ENCODE measurements around the gene PLXNA4.

Gene PLXNA4

DNA sequence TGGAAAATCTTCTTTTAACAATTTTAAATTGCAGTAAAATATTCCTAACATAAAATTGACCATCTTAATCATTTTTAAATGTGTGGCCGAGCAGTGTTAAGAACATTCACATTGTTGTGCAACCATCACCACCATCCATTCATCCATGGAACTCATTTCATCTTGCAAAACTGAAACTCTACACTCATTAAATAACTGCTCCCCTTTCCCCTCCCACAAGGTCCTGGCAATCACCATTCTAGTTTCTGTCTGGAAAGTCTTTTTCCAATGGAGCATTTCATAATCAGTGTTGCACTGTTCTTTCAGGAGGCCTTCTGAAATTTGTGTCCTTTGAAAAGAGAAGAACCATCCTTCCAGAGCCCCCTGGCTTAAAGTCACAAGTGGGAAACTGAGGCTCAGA, 233.1 kb downstream of the PLXNA4 start:
- TF ChIP-seq, protein P1, sequence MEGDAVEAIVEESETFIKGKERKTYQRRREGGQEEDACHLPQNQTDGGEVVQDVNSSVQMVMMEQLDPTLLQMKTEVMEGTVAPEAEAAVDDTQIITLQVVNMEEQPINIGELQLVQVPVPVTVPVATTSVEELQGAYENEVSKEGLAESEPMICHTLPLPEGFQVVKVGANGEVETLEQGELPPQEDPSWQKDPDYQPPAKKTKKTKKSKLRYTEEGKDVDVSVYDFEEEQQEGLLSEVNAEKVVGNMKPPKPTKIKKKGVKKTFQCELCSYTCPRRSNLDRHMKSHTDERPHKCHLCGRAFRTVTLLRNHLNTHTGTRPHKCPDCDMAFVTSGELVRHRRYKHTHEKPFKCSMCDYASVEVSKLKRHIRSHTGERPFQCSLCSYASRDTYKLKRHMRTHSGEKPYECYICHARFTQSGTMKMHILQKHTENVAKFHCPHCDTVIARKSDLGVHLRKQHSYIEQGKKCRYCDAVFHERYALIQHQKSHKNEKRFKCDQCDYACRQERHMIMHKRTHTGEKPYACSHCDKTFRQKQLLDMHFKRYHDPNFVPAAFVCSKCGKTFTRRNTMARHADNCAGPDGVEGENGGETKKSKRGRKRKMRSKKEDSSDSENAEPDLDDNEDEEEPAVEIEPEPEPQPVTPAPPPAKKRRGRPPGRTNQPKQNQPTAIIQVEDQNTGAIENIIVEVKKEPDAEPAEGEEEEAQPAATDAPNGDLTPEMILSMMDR (IDR thresholded peaks at IDR 0.05; ENCODE audit: insufficient read depth, low read length): no peak
- TF ChIP-seq GABPA (IDR thresholded peaks at IDR 0.05; ENCODE audit: low read depth): no peak
- TF ChIP-seq, protein P2, sequence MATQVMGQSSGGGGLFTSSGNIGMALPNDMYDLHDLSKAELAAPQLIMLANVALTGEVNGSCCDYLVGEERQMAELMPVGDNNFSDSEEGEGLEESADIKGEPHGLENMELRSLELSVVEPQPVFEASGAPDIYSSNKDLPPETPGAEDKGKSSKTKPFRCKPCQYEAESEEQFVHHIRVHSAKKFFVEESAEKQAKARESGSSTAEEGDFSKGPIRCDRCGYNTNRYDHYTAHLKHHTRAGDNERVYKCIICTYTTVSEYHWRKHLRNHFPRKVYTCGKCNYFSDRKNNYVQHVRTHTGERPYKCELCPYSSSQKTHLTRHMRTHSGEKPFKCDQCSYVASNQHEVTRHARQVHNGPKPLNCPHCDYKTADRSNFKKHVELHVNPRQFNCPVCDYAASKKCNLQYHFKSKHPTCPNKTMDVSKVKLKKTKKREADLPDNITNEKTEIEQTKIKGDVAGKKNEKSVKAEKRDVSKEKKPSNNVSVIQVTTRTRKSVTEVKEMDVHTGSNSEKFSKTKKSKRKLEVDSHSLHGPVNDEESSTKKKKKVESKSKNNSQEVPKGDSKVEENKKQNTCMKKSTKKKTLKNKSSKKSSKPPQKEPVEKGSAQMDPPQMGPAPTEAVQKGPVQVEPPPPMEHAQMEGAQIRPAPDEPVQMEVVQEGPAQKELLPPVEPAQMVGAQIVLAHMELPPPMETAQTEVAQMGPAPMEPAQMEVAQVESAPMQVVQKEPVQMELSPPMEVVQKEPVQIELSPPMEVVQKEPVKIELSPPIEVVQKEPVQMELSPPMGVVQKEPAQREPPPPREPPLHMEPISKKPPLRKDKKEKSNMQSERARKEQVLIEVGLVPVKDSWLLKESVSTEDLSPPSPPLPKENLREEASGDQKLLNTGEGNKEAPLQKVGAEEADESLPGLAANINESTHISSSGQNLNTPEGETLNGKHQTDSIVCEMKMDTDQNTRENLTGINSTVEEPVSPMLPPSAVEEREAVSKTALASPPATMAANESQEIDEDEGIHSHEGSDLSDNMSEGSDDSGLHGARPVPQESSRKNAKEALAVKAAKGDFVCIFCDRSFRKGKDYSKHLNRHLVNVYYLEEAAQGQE (IDR thresholded peaks at IDR 0.05; ENCODE audit: insufficient replicate concordance, low read depth): no peak

DNA sequence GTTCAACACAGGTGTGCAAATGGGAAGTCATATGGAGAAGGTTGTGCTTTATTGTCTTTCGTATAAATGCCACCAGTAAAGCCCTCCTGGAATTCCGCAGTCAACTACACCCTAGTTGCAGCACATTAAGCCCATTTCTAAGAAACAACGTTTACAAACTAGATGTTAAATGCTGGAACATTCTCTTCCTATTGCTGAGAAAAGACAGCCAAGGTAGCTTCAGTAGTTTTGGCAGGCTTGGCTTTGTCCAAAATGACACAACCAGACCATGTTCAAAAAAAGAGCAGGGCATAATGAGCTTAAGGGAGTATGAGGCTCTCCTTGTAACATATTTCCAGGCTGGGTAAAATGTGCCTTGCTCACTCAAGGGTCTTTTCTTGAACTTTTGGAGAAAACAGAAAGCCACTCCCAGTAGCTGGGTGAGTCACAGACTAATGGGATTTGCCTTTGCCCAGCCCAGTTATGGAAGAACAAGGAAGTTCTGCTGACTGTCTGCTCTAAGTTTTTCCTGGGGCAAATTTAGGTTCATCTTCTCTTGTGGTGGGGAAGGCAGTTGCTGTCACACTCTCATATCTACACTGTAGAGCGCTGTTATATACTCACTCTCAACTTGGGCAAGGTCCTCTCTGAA, 238.7 kb downstream of the PLXNA4 start:
- H3K27me3 ChIP-seq (ENCODE audit: insufficient read depth, poor library complexity, severe bottlenecking): no peaks in the 10 kb centered on the region
- H3K27ac ChIP-seq (replicated peaks): no peak overlapping the region
- H3K4me3 ChIP-seq (replicated peaks; ENCODE audit: insufficient read depth, low read length): no peak overlapping the region
- TF ChIP-seq, protein P1 (IDR thresholded peaks at IDR 0.05; ENCODE audit: insufficient read depth, low read length): no peak
- no peak for TF ChIP-seq POLR2AphosphoS5 (IDR thresholded peaks at IDR 0.05; ENCODE audit: low read depth)
- no peak for TF ChIP-seq SPI1 (IDR thresholded peaks at IDR 0.05; ENCODE audit: borderline replicate concordance, low read depth)
- TF ChIP-seq, protein P2 (IDR thresholded peaks at IDR 0.05; ENCODE audit: insufficient replicate concordance, low read depth): no peak
- TF ChIP-seq GABPA (IDR thresholded peaks at IDR 0.05; ENCODE audit: low read depth): no peak
- DNase-seq (ENCODE audit: low read depth in 1 of 2, low spot score in 1 of 2): no peak

More for the DNA sequence above, 233.1 kb downstream of the PLXNA4 start:
- Histone ChIP-seq H3K27ac (replicated peaks) (no peak overlapping the region), H3K4me3 (replicated peaks; ENCODE audit: insufficient read depth, low read length) (no peak overlapping the region), H3K27me3 (ENCODE audit: insufficient read depth, poor library complexity, severe bottlenecking) (no peaks in the 10 kb centered on the region)
- DNase-seq (ENCODE audit: low read depth in 1 of 2, low spot score in 1 of 2): no peak

DNA sequence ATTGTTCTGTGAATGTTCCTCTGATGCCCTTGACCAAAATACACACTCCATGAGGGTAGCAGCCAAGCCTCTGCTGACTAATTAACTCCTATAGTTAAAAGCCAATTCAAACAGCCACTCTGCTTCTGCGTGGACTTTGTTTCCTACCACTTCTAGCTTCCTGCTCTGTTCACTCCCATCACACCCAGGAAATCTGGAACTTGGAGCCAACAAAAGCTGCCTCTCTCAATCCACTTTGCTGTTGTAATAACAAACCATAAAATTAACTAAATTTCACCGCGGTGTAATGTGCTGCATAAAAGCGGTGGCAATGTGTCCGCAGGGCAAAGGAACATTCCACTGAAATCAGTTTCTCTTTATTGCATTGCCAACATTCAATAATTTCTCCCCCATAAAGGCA, 239.5 kb downstream of the PLXNA4 start:
- no peak for DNase-seq (ENCODE audit: low read depth in 1 of 2, low spot score in 1 of 2)
- Histone ChIP-seq H3K27ac (replicated peaks) (no peak overlapping the region), H3K4me3 (replicated peaks; ENCODE audit: insufficient read depth, low read length) (no peak overlapping the region), H3K27me3 (ENCODE audit: insufficient read depth, poor library complexity, severe bottlenecking) (no peaks in the 10 kb centered on the region)
- TF ChIP-seq GABPA (IDR thresholded peaks at IDR 0.05; ENCODE audit: low read depth): no peak
- TF ChIP-seq, protein P2 (IDR thresholded peaks at IDR 0.05; ENCODE audit: insufficient replicate concordance, low read depth): no peak
- TF ChIP-seq, protein P1 (IDR thresholded peaks at IDR 0.05; ENCODE audit: insufficient read depth, low read length): no peak
- no peak for TF ChIP-seq SPI1 (IDR thresholded peaks at IDR 0.05; ENCODE audit: borderline replicate concordance, low read depth)
- TF ChIP-seq POLR2AphosphoS5 (IDR thresholded peaks at IDR 0.05; ENCODE audit: low read depth): no peak
